ENCODE data around the gene AGFG2. TPM values are rescaled to one million over a fixed set of nuclear protein-coding genes. Genes with fewer than 3 reads are reported as not detected.

Gene AGFG2
- total RNA-seq, 3 donors from 2014 or later (not counting 1 experiment from before 2014, with no cell fraction given), result 21.5 to 32.6 (median 22.2) TPM

GRCh38 chr7:100591596-100591995 is 52.6 kb downstream of the AGFG2 start:
- H3K36me3 Mint-ChIP-seq, result no peaks in the 10 kb centered on the region
- no peak overlapping the region for H3K4me3 Mint-ChIP-seq
- no peak for DNase-seq
- 92% methylated on average over 17 of the region's 17 CpGs for WGBS (ENCODE audit: insufficient coverage)
- TF ChIP-seq CTCF (IDR thresholded peaks at IDR 0.05), result no peak
- Histone ChIP-seq H3K36me3 (ENCODE audit: control insufficient read depth, insufficient read depth, low read length) (no peaks in the 10 kb centered on the region), H3K4me3 (ENCODE audit: low read length) (no peak overlapping the region), H3K27ac (ENCODE audit: low read length) (no peak overlapping the region), H3K27me3 (ENCODE audit: control insufficient read depth, insufficient read depth, low read length) (peaks cover 3% of the 10 kb centered on the region), H3K9me3 (ENCODE audit: control insufficient read depth, insufficient read depth, low read length) (no peaks in the 10 kb centered on the region), H3K4me1 (ENCODE audit: control insufficient read depth, insufficient read depth, low read length) (peaks cover 7% of the 10 kb centered on the region)
- H3K4me1 Mint-ChIP-seq, result peaks cover 0 to 2% of the 10 kb centered on the region in 2 donors
- H3K27me3 Mint-ChIP-seq (ENCODE audit: low read depth in 2 of 2), result peaks cover 7 to 18% of the 10 kb centered on the region in 2 donors
- H3K9me3 Mint-ChIP-seq, result no peaks in the 10 kb centered on the region
- no peak overlapping the region for H3K27ac Mint-ChIP-seq
- intact Hi-C loops (cut with micrococcal nuclease), result no loop called here
- ATAC-seq, result no peak

GRCh38 chr7:100595188-100595587 is 56.2 kb downstream of the AGFG2 start:
- Histone ChIP-seq H3K27me3 (ENCODE audit: control insufficient read depth, insufficient read depth, low read length) (no peaks in the 10 kb centered on the region), H3K4me1 (ENCODE audit: control insufficient read depth, insufficient read depth, low read length) (peaks cover 3% of the 10 kb centered on the region), H3K9me3 (ENCODE audit: control insufficient read depth, insufficient read depth, low read length) (no peaks in the 10 kb centered on the region), H3K36me3 (ENCODE audit: control insufficient read depth, insufficient read depth, low read length) (no peaks in the 10 kb centered on the region), H3K27ac (ENCODE audit: low read length) (no peak overlapping the region), H3K4me3 (ENCODE audit: low read length) (no peak overlapping the region)
- no peak for DNase-seq
- ATAC-seq, result no peak
- intact Hi-C loops (cut with micrococcal nuclease), result no loop called here
- Mint-ChIP-seq H3K9me3 (no peaks in the 10 kb centered on the region), H3K4me3 (no peak overlapping the region), H3K27me3 (ENCODE audit: low read depth in 2 of 2) (peaks cover 6 to 8% of the 10 kb centered on the region in 2 donors), H3K27ac (no peak overlapping the region), H3K36me3 (no peaks in the 10 kb centered on the region), H3K4me1 (peaks cover 0 to 5% of the 10 kb centered on the region in 2 donors)
- TF ChIP-seq CTCF (IDR thresholded peaks at IDR 0.05), result no peak
- WGBS (ENCODE audit: insufficient coverage), result 99% methylated on average over 4 of the region's 7 CpGs

GRCh38 chr7:100598425-100598824 is 59.4 kb downstream of the AGFG2 start:
- TF ChIP-seq CTCF (IDR thresholded peaks at IDR 0.05), result no peak
- H3K27ac ChIP-seq (ENCODE audit: low read length), result no peak overlapping the region
- WGBS (ENCODE audit: insufficient coverage), result 86% methylated on average over 4 of the region's 4 CpGs
- H3K36me3 ChIP-seq (ENCODE audit: control insufficient read depth, insufficient read depth, low read length), result no peaks in the 10 kb centered on the region
- H3K4me3 ChIP-seq (ENCODE audit: low read length), result no peak overlapping the region
- no peak for DNase-seq
- intact Hi-C loops (cut with micrococcal nuclease), result no loop called here
- no peak for ATAC-seq
- Mint-ChIP-seq H3K4me3 (no peak overlapping the region), H3K4me1 (peaks cover 0 to 7% of the 10 kb centered on the region in 2 donors), H3K27ac (no peak overlapping the region), H3K27me3 (ENCODE audit: low read depth in 2 of 2) (no peaks in the 10 kb centered on the region), H3K36me3 (no peaks in the 10 kb centered on the region), H3K9me3 (no peaks in the 10 kb centered on the region)
- no peaks in the 10 kb centered on the region for H3K9me3 ChIP-seq (ENCODE audit: control insufficient read depth, insufficient read depth, low read length)
- no peaks in the 10 kb centered on the region for H3K27me3 ChIP-seq (ENCODE audit: control insufficient read depth, insufficient read depth, low read length)
- peaks cover 10% of the 10 kb centered on the region for H3K4me1 ChIP-seq (ENCODE audit: control insufficient read depth, insufficient read depth, low read length)
